Naive thymus-derived CD4-positive, alpha-beta T cell (primary cell): ENCODE data around the gene BCAM. TPM values are rescaled to one million over a fixed set of nuclear protein-coding genes. Genes with fewer than 3 reads are reported as not detected.
A peak's percentile ranks its signal among the peaks of the same experiment; 100 is the strongest.
"Not testable (repeated sequence)": the region's sequence is repeated elsewhere in the genome, so short reads cannot be mapped to it uniquely, and the experiment has no call there.

Experiments used
- ATAC-seq: fragments of 150-1000 bp; cut with Tn5 transposase; 2 replicates; pipeline ENCODE4 v1.10.0; 2021; ENCODE audit warnings: mild to moderate bottlenecking, moderate library complexity
- CTCF ChIA-PET: fragments of 350-600 bp; sonication (Branson Sonifier 250); formaldehyde crosslinking; loops from one replicate; lab custom pipeline; 2021; ENCODE audit warnings: antibody characterized with exemption; lab: Charles Lee
- POLR2A ChIA-PET: fragments of 350-600 bp; sonication (Branson Sonifier 250); formaldehyde crosslinking; loops from one replicate; lab custom pipeline; 2021; ENCODE audit warnings: antibody characterized with exemption, inconsistent platforms; lab: Charles Lee
- DNase-seq, 9 donors: peaks; one replicate each; pipeline versions ENCODE4 v3.0.0 to v3.0.0-alpha.2; 2020 to 2022; ENCODE audit warnings: mixed read lengths in 1 of 9
- H3K27ac ChIP-seq: one replicate; pipeline ENCODE4 v1.7.0; 2013; ENCODE audit warnings: mild to moderate bottlenecking, low read depth, low read length, moderate library complexity
- H3K27me3 ChIP-seq, 2 donors: one replicate each; pipeline ENCODE4 v1.7.0; 2013; ENCODE audit warnings: low read length in 2 of 2, mild to moderate bottlenecking in 2 of 2, moderate library complexity in 2 of 2; ENCODE audit not compliant: control insufficient read depth in 2 of 2, insufficient read depth in 2 of 2
- H3K36me3 ChIP-seq, 3 experiments: 1 replicate in 2 of 3; 2 replicates in 1 of 3; pipeline ENCODE4 v1.7.0; 2013; ENCODE audit warnings: low read length in 3 of 3, mild to moderate bottlenecking in 3 of 3, moderate library complexity in 1 of 3; ENCODE audit not compliant: insufficient read depth in 3 of 3, control insufficient read depth in 2 of 3
- H3K4me1 ChIP-seq, 2 donors: one replicate each; pipeline ENCODE4 v1.7.0; 2013; ENCODE audit warnings: low read length in 2 of 2, mild to moderate bottlenecking in 2 of 2, moderate library complexity in 1 of 2; ENCODE audit not compliant: control insufficient read depth in 2 of 2, insufficient read depth in 2 of 2
- H3K4me3 ChIP-seq: 2 replicates; pipeline ENCODE4 v1.7.0; 2013; ENCODE audit warnings: mild to moderate bottlenecking, low read length
- H3K9me3 ChIP-seq, 3 experiments: 1 replicate in 2 of 3; 2 replicates in 1 of 3; pipeline ENCODE4 v1.7.0; 2013; ENCODE audit warnings: low read length in 3 of 3; ENCODE audit not compliant: control insufficient read depth in 2 of 3
- H3K27ac Mint-ChIP-seq, 9 donors: one replicate each; pipeline ENCODE4 v1.8.0; 2020 to 2022; ENCODE audit warnings: mixed read lengths in 9 of 9, mild to moderate bottlenecking in 8 of 9, moderate library complexity in 5 of 9, inconsistent platforms in 2 of 9
- H3K27me3 Mint-ChIP-seq, 5 donors: one replicate each; pipeline ENCODE4 v1.8.0; 2021 to 2022; ENCODE audit warnings: mixed read lengths in 5 of 5, mild to moderate bottlenecking in 1 of 5
- H3K36me3 Mint-ChIP-seq, 5 donors: one replicate each; pipeline ENCODE4 v1.8.0; 2020 to 2022; ENCODE audit warnings: mixed read lengths in 5 of 5, mild to moderate bottlenecking in 3 of 5, inconsistent platforms in 1 of 5
- H3K4me1 Mint-ChIP-seq, 7 donors: one replicate each; pipeline ENCODE4 v1.8.0; 2020 to 2022; ENCODE audit warnings: mixed read lengths in 7 of 7, mild to moderate bottlenecking in 3 of 7, inconsistent platforms in 1 of 7
- H3K4me3 Mint-ChIP-seq, 10 donors: one replicate each; pipeline ENCODE4 v1.8.0; 2020 to 2022; ENCODE audit warnings: mild to moderate bottlenecking in 10 of 10, mixed read lengths in 10 of 10, moderate library complexity in 6 of 10, inconsistent platforms in 2 of 10
- H3K9me3 Mint-ChIP-seq, 11 donors: one replicate each; pipeline ENCODE4 v1.8.0; 2020 to 2022; ENCODE audit warnings: mixed read lengths in 11 of 11, mild to moderate bottlenecking in 4 of 11, inconsistent platforms in 1 of 11, moderate library complexity in 1 of 11
- intact Hi-C, 2 donors: fragments of 100-400 bp; cut with micrococcal nuclease; formaldehyde crosslinking; loops; one replicate each; pipeline ENCODE4 v1.15.1; 2023
- polyA plus RNA-seq, 2 donors: library from polyadenylated mRNA; unstranded; fragments of 300-500 nt; fragmentation: Illumina TruSeq; gene quantifications; one replicate each; pipeline ENCODE4 v1.2.3, GENCODE V29; 2021
- total RNA-seq, 6 experiments: library from RNA in 5 of 6; stranded (reverse) in 5 of 6; gene quantifications; 1 replicate in 5 of 6; 2 replicates in 1 of 6; pipeline ENCODE4 v1.2.3 and lab custom pipeline; 2021 to 2026

BCAM gene
- total and polyA plus RNA-seq, 7 experiments from 2014 or later = 0.42 TPM; not detected in 6

DNA sequence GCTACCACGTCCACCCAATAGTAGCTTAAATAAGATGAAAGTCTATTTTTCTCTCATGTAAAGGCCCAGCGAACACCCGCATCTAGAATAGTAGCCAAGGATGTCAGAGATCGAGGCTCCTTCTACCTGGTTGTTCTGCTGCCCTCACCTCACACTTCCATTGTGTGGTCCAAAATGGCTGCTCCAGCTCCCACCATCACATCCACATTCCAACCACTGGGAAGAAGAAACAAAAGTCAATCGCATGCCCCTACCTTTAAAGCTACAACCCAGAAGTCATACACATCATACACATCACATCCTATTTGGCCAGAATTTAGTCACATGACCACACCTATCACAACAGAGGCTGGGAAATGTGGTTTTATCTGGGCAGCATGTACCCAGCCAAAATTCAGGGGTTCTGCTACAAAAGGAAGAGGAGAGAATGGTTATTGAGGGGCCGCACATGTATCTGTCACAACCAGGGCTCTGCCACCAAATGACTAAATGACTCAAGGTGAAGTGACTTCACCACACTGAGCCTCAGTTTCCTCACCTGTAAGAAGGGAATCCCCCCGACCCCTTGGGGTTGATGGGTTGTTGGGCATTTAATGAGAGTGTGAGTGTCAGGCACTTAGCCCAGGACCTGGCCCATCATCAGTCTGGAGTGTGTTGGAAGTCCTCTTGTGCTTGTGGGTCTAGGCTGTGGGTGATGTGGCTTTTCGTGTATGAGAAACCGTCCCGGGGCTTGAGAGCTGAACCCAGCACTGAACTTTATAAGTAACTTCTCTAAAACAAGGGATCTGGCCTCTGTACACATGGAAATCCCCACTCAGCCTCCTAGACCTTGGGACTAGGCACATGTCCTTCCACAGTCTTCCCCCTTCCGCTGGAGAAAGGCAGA is 41.4 kb upstream of the BCAM start:
- Histone ChIP-seq H3K27ac (no peak overlapping the region), H3K4me1 (peaks cover 5 to 9% of the 10 kb centered on the region in 2 donors), H3K9me3 (no peaks in the 10 kb centered on the region), H3K4me3 (no peak overlapping the region), H3K27me3 (no peaks in the 10 kb centered on the region), H3K36me3 (no peaks in the 10 kb centered on the region)
- intact Hi-C loops = no loop called here
- Mint-ChIP-seq H3K4me1 (peaks cover 0 to 56% (median 41%) of the 10 kb centered on the region in 7 donors), H3K4me3 (peak overlapping the region in 1 of 10 donors; percentile 37), H3K27ac (peak overlapping the region; percentile 23 to 76 (median 46)), H3K36me3 (peaks cover 0 to 17% (median 0%) of the 10 kb centered on the region in 5 donors), H3K27me3 (no peaks in the 10 kb centered on the region), H3K9me3 (peaks cover 0 to 2% (median 0%) of the 10 kb centered on the region in 11 donors)
- CTCF ChIA-PET = interaction anchor here (0.9 to 9.7 kb wide), 2 partner anchors 15 to 44 kb away, joined by 3 to 295 read pairs; no protein-coding TSS in a partner anchor
- DNase-seq (no peak), ATAC-seq (no peak)
- POLR2A ChIA-PET = interaction anchor here (0.6 to 2.0 kb wide), 4 partner anchors 12 to 60 kb away, joined by 3 to 7 read pairs (median 5); partner anchors contain the start of gene BCL3

DNA sequence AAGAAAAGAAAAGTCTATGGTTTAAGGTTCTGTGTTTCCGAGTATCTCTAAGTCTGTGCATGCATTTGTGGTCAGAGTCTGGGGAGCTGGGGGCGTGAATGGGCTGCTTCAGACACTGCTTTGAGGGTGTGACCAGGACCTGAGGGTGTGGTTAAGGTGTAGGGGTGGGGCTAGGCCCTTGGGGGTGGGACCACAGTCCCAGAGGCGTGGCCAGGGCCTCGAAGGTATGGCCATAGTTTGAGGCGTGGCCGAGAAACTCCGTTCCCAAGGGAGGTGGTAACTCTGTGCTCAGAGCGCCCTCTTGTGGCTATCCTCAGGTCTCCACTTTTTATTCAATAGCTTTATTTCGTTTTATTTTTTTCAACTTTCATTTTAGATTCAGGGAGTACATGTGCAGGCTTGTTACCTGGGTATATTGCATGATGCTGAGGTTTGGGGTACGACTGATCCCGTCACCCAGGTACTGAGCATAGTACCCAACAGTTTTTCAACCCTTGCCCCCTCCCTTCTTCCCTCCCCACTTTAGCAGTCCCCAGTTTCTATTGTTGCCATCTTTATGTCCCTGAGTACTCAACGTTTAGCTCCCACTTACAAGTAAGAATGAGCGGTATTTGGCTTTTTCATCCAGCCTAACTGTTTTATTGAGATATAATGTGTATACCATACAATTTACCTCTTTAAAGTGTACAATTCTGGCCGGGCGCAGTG is 38.2 kb upstream of the BCAM start:
- Mint-ChIP-seq H3K27me3 (peaks cover 0 to 3% (median 0%) of the 10 kb centered on the region in 5 donors), H3K4me3 (peak overlapping the region; percentile 45 to 83 (median 72)), H3K27ac (peak overlapping the region; percentile 69 to 95 (median 86)), H3K9me3 (peaks cover 0 to 2% (median 0%) of the 10 kb centered on the region in 11 donors), H3K4me1 (peaks cover 0 to 37% (median 24%) of the 10 kb centered on the region in 7 donors), H3K36me3 (peaks cover 0 to 8% (median 0%) of the 10 kb centered on the region in 5 donors)
- ChIA-PET POLR2A (interaction anchor here (0.5 to 2.9 kb wide), 10 partner anchors 10 to 1374 kb away, joined by 3 to 23 read pairs (median 4); no protein-coding TSS in a partner anchor), CTCF (interaction anchor here (0.6 to 9.7 kb wide), 19 partner anchors 8 to 184 kb away, joined by 3 to 295 read pairs (median 4); partner anchors contain the start of gene NECTIN2)
- H3K27me3 ChIP-seq = no peaks in the 10 kb centered on the region
- no peak overlapping the region for H3K4me3 ChIP-seq
- H3K36me3 ChIP-seq = no peaks in the 10 kb centered on the region
- peaks cover 5 to 9% of the 10 kb centered on the region in 2 donors for H3K4me1 ChIP-seq
- ATAC-seq = peak; percentile 100
- DNase-seq = peak; percentile 88 to 96 (median 94)
- intact Hi-C loops = loop anchor here (1.0 kb wide), 9 partner anchors 17 to 1102 kb away; partner anchors contain the start of gene BCL3 (in 1 of the 2)
- no peak overlapping the region for H3K27ac ChIP-seq
- H3K9me3 ChIP-seq = no peaks in the 10 kb centered on the region

DNA sequence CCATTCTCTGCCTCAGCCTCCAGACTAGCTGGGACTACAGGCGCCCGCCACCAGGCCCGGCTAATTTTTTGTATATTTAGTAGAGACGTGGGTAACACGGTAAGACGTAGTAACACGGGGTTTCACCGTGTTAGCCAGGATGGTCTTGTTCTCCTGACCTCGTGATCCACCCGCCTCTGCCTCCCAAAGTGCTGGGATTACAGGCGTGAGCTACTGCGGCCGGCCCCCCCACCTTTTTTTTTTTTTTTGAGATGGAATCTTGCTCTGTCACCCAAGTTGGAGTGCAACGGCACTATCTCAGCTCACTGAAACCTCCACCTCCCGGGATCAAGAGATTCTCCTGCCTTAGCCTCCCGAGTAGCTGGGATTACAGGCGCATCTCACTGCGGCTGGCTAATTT is 36.8 kb upstream of the BCAM start:
- CTCF ChIA-PET = interaction anchor here (0.9 to 9.7 kb wide), 5 partner anchors 8 to 82 kb away, joined by 3 to 295 read pairs (median 9); no protein-coding TSS in a partner anchor
- H3K27me3 Mint-ChIP-seq, H3K9me3 Mint-ChIP-seq, H3K27me3 ChIP-seq, H3K27ac ChIP-seq, H3K9me3 ChIP-seq, H3K4me1 ChIP-seq, DNase-seq, ATAC-seq, H3K4me3 ChIP-seq, H3K36me3 ChIP-seq, intact Hi-C loops, H3K4me3 Mint-ChIP-seq, H3K36me3 Mint-ChIP-seq: not testable (repeated sequence)
- Mint-ChIP-seq H3K4me1 (peaks cover 0 to 36% (median 24%) of the 10 kb centered on the region in 7 donors), H3K27ac (peak overlapping the region in 1 of 9 donors; percentile 53)
- POLR2A ChIA-PET = interaction anchor here (0.6 to 2.9 kb wide), 2 partner anchors 47 to 54 kb away, joined by 3 to 23 read pairs; no protein-coding TSS in a partner anchor

DNA sequence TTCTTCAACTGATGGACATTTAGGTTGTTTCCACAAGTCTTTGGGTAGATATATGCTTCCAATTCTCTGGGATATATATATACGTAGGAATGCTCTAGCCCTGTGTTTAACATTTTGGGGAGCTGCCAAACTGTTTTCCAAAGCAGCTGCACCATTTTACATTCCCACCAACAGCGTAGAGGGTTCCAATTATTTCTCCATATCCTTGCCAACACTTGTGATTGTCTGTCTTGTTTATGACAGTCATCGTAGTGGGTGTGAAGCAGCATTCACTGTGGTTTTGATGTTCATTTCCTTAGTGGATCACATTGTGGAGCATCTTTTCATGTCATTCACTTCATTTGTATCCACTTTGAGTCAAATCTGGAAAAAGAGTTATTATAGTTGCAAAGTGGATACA is 35.9 kb upstream of the BCAM start:
- no peak overlapping the region for H3K4me3 Mint-ChIP-seq
- Histone ChIP-seq H3K9me3 (no peaks in the 10 kb centered on the region), H3K27me3 (no peaks in the 10 kb centered on the region), H3K36me3 (no peaks in the 10 kb centered on the region), H3K4me1 (peaks cover 5 to 9% of the 10 kb centered on the region in 2 donors), H3K27ac (no peak overlapping the region), H3K4me3 (no peak overlapping the region)
- DNase-seq (no peak), ATAC-seq (no peak)
- peaks cover 0 to 2% (median 0%) of the 10 kb centered on the region in 5 donors for H3K36me3 Mint-ChIP-seq
- peaks cover 0 to 28% (median 16%) of the 10 kb centered on the region in 7 donors for H3K4me1 Mint-ChIP-seq
- peaks cover 0 to 1% (median 0%) of the 10 kb centered on the region in 11 donors for H3K9me3 Mint-ChIP-seq
- ChIA-PET CTCF (interaction anchor here (0.6 to 9.7 kb wide), 7 partner anchors 7 to 82 kb away, joined by 3 to 295 read pairs (median 3); no protein-coding TSS in a partner anchor), POLR2A (interaction anchor here (0.6 kb wide), 2 partner anchors 41 to 83 kb away, joined by 3 read pairs; no protein-coding TSS in a partner anchor)
- no peak overlapping the region for H3K27ac Mint-ChIP-seq
- H3K27me3 Mint-ChIP-seq = peaks cover 0 to 3% (median 0%) of the 10 kb centered on the region in 5 donors
- intact Hi-C loops = no loop called here

DNA sequence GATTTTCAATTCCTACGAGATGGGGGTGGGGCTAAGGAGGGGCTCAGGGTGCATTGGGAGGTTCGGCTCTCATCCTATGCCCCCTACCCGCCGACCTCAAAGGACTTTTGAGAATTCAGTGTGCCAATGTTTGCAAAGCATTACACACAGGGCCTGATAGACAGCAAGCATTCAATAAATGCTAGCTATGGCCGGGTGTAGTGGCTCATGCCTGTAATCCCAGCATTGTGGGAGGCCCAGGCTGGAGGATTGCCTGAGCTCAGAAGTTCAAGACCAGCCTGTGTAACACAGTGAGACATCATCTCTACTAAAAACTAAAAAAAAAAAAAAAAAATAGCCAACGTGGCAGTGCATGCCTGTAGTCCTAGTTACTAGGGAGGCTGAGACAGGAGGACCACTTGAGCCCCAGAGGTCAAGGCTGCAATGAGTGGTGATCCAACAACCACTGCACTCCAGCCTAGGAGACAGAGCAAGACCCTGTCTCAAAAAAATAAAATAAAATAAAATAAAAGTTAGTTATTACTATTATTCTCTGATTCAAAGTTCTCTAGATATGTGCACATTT is 33.1 kb upstream of the BCAM start:
- H3K4me1 Mint-ChIP-seq = peaks cover 0 to 3% (median 2%) of the 10 kb centered on the region in 7 donors
- Histone ChIP-seq H3K4me1 (no peaks in the 10 kb centered on the region), H3K9me3 (no peaks in the 10 kb centered on the region), H3K27me3 (no peaks in the 10 kb centered on the region), H3K27ac (no peak overlapping the region), H3K36me3 (no peaks in the 10 kb centered on the region), H3K4me3 (no peak overlapping the region)
- no peak overlapping the region for H3K27ac Mint-ChIP-seq
- CTCF ChIA-PET = interaction anchor here (1.0 to 9.7 kb wide), 2 partner anchors 52 to 69 kb away, joined by 3 to 295 read pairs; no protein-coding TSS in a partner anchor
- intact Hi-C loops = no loop called here
- DNase-seq (no peak), ATAC-seq (no peak)
- H3K9me3 Mint-ChIP-seq = no peaks in the 10 kb centered on the region
- POLR2A ChIA-PET = no interaction called here
- no peak overlapping the region for H3K4me3 Mint-ChIP-seq
- H3K36me3 Mint-ChIP-seq = no peaks in the 10 kb centered on the region
- peaks cover 0 to 3% (median 0%) of the 10 kb centered on the region in 5 donors for H3K27me3 Mint-ChIP-seq
